IPS DF 4.7 (cell line): Measurements from ENCODE around the gene SLC22A25.
"Not testable (repeated sequence)": the region's sequence is repeated elsewhere in the genome, so short reads cannot be mapped to it uniquely, and the experiment has no call there.

Experiments
- DNase-seq: peaks from one replicate; pipeline ENCODE4 v3.0.0-alpha.2; 2013; ENCODE audit warnings: low spot score; ENCODE audit errors: extremely low read depth

SLC22A25 gene

DNA sequence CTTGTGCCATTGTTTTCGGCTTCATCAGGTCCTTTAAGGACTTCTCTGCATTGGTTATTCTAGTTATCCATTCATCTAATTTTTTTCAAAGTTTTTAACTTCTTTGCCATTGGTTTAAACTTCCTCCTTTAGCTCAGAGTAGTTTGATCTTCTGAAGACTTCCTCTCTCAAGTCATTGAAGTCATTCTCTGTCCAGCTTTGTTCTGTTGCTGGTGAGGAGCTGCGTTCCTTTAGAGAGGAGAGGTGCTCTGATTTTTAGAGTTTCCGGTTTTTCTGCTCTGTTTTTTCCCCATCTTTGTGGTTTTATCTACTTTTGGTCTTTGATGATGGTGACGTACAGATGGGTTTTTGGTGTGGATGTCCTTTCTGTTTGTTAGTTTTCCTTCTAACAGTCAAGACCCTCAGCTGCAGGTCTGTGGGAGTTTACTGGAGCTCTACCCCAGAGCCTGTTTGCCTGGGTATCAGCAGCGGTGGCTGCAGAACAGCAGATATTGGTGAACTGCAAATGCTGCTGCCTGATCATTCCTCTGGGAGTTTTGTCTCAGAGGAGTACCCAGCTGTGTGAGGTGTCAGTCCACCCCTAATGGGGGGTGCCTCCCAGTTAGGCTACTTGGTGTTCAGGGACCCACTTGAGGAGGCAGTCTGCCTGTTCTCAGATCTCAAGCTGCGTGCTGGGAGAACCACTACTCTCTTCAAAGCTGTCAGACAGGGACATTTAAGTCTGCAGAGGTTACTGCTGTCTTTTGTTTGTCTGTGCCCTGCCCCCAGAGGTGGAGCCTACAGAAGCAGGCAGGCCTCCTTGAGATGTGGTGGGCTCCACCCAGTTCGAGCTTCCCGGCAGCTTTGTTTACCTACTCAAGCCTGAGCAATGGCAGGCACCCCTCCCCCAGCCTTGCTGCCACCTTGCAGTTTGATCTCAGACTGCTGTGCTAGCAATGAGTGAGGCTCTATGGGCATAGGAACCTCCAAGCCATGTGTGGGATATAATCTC is 7.6 kb downstream of the SLC22A25 start:
- DNase-seq, result not testable (repeated sequence)

DNA sequence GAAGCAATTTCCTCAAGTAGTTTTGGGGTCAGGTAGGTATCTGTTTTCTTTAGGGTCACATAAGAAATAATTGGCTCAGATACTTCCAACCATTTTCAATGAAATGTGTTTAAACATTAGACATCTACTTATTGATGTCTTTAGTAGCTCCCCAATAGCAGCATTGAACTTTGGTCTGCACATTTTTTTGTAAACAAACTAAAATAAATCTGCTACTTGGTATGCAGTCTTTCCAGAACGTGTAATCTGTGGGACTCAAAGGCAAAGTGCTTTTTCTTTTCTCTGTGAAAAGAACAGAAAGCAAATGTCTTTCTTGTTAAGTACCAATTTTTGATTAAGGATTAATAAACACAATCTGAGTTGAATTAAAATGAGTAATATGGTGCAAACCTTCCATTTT is 13.6 kb downstream of the SLC22A25 start:
- DNase-seq, result no peak

DNA sequence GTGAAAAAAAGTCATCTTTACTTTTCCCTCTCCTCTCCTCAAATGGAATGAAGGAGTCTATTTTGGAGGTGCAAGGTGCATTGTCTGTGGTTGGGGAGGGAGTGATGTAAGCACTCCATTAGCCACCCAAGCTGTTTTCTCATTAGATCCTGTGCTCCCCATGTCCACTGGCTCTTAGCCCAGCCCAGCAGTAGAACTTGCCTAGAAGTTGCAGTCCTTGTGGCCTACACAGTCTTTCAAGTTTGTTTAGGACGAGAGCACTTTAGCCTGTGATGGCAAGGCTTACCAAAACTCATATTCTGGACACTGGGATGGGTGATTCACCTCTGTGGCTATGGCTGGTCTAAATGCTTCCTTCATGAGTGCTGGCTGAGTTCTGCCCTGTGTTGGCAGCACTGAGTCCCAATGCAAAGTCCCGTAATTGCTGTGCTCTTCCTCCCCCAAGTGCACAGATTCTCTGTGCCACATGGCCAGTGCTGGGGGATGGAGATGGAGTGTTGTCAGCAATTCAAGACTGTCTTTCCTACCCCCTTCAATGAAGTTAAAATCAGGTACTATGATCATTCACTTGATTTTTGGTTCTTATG is 15.8 kb downstream of the SLC22A25 start:
- DNase-seq, result no peak

DNA sequence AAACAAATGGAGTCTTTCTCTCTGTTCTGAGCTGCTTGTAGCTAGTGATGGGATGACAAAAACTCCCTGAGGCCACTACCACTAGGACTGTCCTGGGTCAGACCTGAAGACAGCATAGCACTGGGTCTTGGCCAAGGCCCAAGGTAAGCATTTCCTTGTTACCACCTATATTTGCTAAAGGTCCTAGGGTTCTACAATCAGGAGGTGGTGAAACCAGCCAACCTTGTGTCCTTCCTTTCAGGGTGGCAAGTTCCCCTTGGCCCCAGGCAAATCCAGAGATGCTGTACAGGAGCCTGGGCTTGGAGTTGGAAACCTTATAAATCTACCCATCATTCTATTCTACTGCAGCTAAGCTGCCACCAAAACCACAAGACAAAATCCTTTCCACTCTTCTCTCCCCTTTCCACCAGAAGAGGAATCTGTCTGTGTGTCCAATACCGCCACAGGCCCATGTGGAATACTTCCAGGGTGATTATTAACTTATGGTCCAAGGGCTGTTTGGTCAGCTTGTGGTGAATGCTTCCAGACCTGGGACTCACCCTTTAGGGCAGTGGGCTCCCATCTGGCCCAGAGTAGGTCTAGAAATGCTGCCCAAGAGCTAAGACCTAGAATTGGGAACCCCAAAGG is 16.8 kb downstream of the SLC22A25 start:
- no peak for DNase-seq

DNA sequence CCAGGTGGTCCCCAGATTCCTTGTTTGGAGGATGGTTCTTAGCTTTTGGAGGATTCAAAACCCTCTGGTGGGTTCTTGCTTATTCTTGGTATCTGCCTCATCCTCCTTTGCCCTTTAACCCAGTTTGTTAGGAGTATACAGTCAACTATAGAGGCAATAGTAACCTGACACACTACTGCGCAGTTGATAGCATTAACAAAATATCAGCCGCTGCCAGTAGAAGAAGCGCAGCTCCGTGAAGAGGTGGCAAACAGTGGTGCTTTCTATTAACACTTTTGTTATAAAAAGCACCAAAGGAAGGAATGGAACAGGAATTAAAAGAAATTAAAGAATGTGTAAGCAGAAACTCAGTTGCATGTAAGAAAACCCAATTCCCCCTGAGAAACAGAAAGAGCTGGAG is 29.3 kb downstream of the SLC22A25 start:
- no peak for DNase-seq

DNA sequence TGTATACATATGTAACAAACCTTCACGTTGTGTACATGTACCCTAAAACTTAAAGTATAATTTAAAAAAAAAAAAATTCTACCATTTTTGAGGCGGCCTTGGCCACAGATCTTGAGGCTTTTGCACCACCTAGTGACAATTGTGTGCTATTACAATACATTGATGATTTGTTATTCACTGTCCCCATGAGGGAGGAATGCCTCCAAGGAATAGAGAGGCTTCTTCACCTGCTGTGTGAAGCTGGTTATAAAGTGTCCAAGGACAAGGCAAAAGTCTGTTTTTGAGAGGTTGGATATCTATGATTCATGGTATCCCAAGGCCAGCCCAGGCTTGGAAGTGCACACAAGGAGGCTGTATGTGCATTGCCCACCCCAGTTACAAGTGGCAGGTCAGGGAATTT is 30.7 kb downstream of the SLC22A25 start:
- no peak for DNase-seq

DNA sequence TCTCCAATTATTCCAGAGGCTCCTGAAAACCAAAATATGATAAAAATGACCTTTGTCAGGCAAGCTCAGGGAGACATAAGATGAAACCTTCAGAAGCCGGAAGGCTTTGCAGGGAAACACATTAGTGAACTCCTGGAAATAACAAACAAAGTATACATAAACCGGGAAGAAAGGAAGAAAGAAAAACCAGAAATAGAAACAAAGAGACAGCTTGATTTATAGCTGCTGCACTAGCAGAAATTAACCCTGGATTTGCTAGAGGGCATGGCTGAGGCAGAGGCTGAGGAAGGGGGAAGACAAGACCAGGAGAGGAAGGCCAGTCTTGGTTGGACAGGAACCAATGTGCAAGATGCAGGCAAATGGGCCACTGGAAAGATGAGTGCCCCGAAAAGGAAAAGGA is 33.3 kb downstream of the SLC22A25 start:
- no peak for DNase-seq
